GM12892 (cell line): Measurements from ENCODE around the gene KAT2B.

Source experiments
- POLR2A ChIP-seq: IDR thresholded peaks from 2 replicates; pipeline ENCODE4 v1.6.1; 2011; ENCODE audit warnings: low read depth, low read length, control low read depth
- POLR2AphosphoS5 ChIP-seq: IDR thresholded peaks from 2 replicates; pipeline ENCODE4 v1.6.1; 2011; ENCODE audit warnings: low read depth, low read length, control low read depth

DNA sequence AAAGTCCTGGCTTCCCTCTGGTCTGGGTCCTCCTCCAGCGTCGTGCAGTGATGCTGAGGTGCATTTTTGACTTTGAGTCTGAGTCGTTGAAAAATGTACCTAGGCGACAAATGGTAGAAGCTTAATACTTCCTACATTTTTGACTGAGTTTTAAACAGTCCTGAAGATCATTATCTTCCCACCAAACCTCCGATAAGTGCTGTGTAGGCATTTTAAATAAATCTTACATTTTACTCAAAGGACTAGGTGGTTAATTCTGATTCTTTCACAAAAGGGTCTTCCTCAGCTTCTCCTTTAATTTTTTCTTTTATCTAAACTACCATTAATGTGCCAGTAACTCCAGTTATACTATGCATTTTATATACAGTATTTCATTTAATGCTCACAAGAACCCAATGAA is 70.6 kb downstream of the KAT2B start:
- TF ChIP-seq POLR2A (no peak), POLR2AphosphoS5 (no peak)
